ENCODE results near the gene DDHD1. TPM values are rescaled to one million over a fixed set of nuclear protein-coding genes. Genes with fewer than 3 reads are reported as not detected.

DDHD1 gene
- total and polyA plus RNA-seq, 9 donors, result 5.5 to 8.7 (median 6.9) TPM

Other genes starting within 250 kb of the DDHD1 start
- gene FERMT2, start 202.3 kb downstream of the DDHD1 start, total RNA-seq, result 100 TPM
- 100 to 1,000 TPM in 3 of 8 donors, 10 to 100 TPM in 5; 77.5 to 109 (median 89.9) TPM for gene FERMT2, start 202.3 kb downstream of the DDHD1 start, polyA plus RNA-seq (ENCODE audit: insufficient read depth in 1 of 8, insufficient read length in 8 of 8, low replicate concordance in 1 of 8)